H1 (cell line): ENCODE measurements around the gene ACAP1. TPM values are rescaled to one million over a fixed set of nuclear protein-coding genes. Genes with fewer than 3 reads are reported as not detected.

Experiments
- ATF3 ChIP-seq: IDR thresholded peaks from 2 replicates; pipeline ENCODE4 v1.6.1; 2011; ENCODE audit warnings: low read depth, mild to moderate bottlenecking, low read length; ENCODE audit not compliant: insufficient read depth
- BRCA1 ChIP-seq: IDR thresholded peaks from 2 replicates; pipeline ENCODE4 v1.6.1; 2012; ENCODE audit warnings: low read depth, low read length, improper control_type of control experiment
- CREB1 ChIP-seq: IDR thresholded peaks from 2 replicates; pipeline ENCODE4 v1.6.1; 2012; ENCODE audit warnings: inconsistent platforms
- CTBP2 ChIP-seq: IDR thresholded peaks from 2 replicates; pipeline ENCODE4 v1.7.0; 2011; ENCODE audit warnings: borderline replicate concordance, mild to moderate bottlenecking, moderate library complexity, mixed read lengths, low read length; ENCODE audit not compliant: insufficient read depth, insufficient read length
- E2F6 ChIP-seq: IDR thresholded peaks from 2 replicates; pipeline ENCODE4 v1.6.1; 2012; ENCODE audit warnings: inconsistent platforms
- EGR1 ChIP-seq: IDR thresholded peaks from 2 replicates; pipeline ENCODE4 v1.6.1; 2011; ENCODE audit warnings: low read depth, low read length, borderline replicate concordance
- FOSL1 ChIP-seq: IDR thresholded peaks from 2 replicates; pipeline ENCODE4 v1.6.1; 2011; ENCODE audit warnings: mild to moderate bottlenecking, low read depth, low read length, moderate library complexity; ENCODE audit not compliant: insufficient read depth
- KDM4A ChIP-seq: IDR thresholded peaks from one replicate; pipeline ENCODE4 v1.7.1; 2012; ENCODE audit warnings: low read depth, mild to moderate bottlenecking, moderate library complexity, low read length, inconsistent platforms; ENCODE audit not compliant: severe bottlenecking
- KDM5A ChIP-seq: fragments of 200-600 bp; IDR thresholded peaks from 2 replicates; pipeline ENCODE4 v1.7.1; 2012; ENCODE audit warnings: mild to moderate bottlenecking, low read length, inconsistent platforms, mixed read lengths
- NANOG ChIP-seq: IDR thresholded peaks from 2 replicates; pipeline ENCODE4 v1.6.1; 2011; ENCODE audit warnings: low read length, low read depth, mild to moderate bottlenecking, inconsistent platforms; ENCODE audit not compliant: insufficient read depth, poor library complexity, severe bottlenecking
- PHF8 ChIP-seq: fragments of 200-600 bp; sonication (generic); conservative IDR thresholded peaks from 2 replicates; pipeline ENCODE4 v1.7.1; 2012; ENCODE audit warnings: low read depth, mild to moderate bottlenecking, inconsistent platforms, low read length, moderate library complexity
- POLR2A ChIP-seq, 2 experiments: IDR thresholded peaks; 1 replicate in 1 of 2; 2 replicates in 1 of 2; pipeline ENCODE4 v1.6.1; 2011; ENCODE audit warnings: low read depth in 2 of 2, low read length in 2 of 2, mild to moderate bottlenecking in 2 of 2; ENCODE audit errors: control extremely low read depth in 1 of 2
- POU5F1 ChIP-seq: IDR thresholded peaks from 2 replicates; pipeline ENCODE4 v1.6.1; 2011; ENCODE audit warnings: low read depth, mild to moderate bottlenecking, low read length, moderate library complexity
- RAD21 ChIP-seq, 2 experiments: IDR thresholded peaks in 1 of 2; conservative IDR thresholded peaks in 1 of 2; 2 replicates each; pipeline ENCODE4 v1.6.1; 2011; ENCODE audit warnings: low read depth in 2 of 2, low read length in 2 of 2, improper control_type of control experiment in 1 of 2, inconsistent platforms in 1 of 2, mild to moderate bottlenecking in 1 of 2, moderate library complexity in 1 of 2
- SIN3A ChIP-seq, 2 experiments: IDR thresholded peaks in 1 of 2; conservative IDR thresholded peaks in 1 of 2; 2 replicates each; pipeline ENCODE4 v1.6.1; 2011 to 2012; ENCODE audit warnings: low read length in 2 of 2, improper control_type of control experiment in 1 of 2, low read depth in 1 of 2, mild to moderate bottlenecking in 1 of 2
- SIRT6 ChIP-seq: IDR thresholded peaks from one replicate; pipeline ENCODE4 v1.7.1; 2012; ENCODE audit warnings: low read length, inconsistent platforms
- SP1 ChIP-seq: IDR thresholded peaks from 2 replicates; pipeline ENCODE4 v1.6.1; 2011; ENCODE audit warnings: low read depth, low read length
- SUZ12 ChIP-seq: fragments of 200-600 bp; sonication (generic); IDR thresholded peaks from 2 replicates; pipeline ENCODE4 v1.6.1; 2012; ENCODE audit warnings: mild to moderate bottlenecking, inconsistent platforms, low read length, moderate library complexity, mixed read lengths
- TEAD4 ChIP-seq: IDR thresholded peaks from 2 replicates; pipeline ENCODE4 v1.6.1; 2012; ENCODE audit warnings: low read depth, low read length, inconsistent platforms, mixed read lengths
- USF2 ChIP-seq: IDR thresholded peaks from 2 replicates; pipeline ENCODE4 v1.6.1; 2011; ENCODE audit warnings: low read length, improper control_type of control experiment
- ZNF274 ChIP-seq: IDR thresholded peaks from 2 replicates; pipeline ENCODE4 v1.7.0; 2012; ENCODE audit warnings: low read length, borderline replicate concordance; ENCODE audit errors: extremely low read depth
- polyA plus RNA-seq, 7 experiments: library from polyadenylated mRNA; depleted of rRNA in 3 of 7; stranded (reverse) in 5 of 7; unstranded in 2 of 7; fragments of >200 nt in 5 of 7; fragments of 200-250 nt in 2 of 7; gene quantifications; 1 replicate in 5 of 7; 2 replicates in 1 of 7; 4 replicates in 1 of 7; pipeline versions ENCODE4 v1.2.1 to v1.2.3, GENCODE V29; 2011 to 2013; ENCODE audit warnings: missing spikeins in 2 of 7, mixed read lengths in 2 of 7
- total RNA-seq: library from RNA; stranded (reverse); fragmentation: NEBNext Ultra II Directional; extraction: Animal tissue kit (Norgen Biotek cat#: 25700); gene quantifications from 2 replicates; pipeline ENCODE4 v1.2.1, GENCODE V29; 2021

Gene ACAP1
- total and polyA plus RNA-seq, 2 of the 8 experiments (the other 6 are each of a cell fraction or from before 2014, with no cell fraction given): 11.9 to 45.1 TPM

- no peak for TF ChIP-seq RAD21 (IDR thresholded peaks at IDR 0.05 in 1 of 2, conservative IDR thresholded peaks at IDR 0.05 in 1 of 2; ENCODE audit: low read depth in 2 of 2, low read length in 2 of 2)
- TF ChIP-seq CTBP2: no peak
- 0 out of 4 replicates have a peak, but pooled peaks have one; percentile 4 to 15 for TF ChIP-seq SIN3A (conservative IDR thresholded peaks at IDR 0.05 in 1 of 2, IDR thresholded peaks at IDR 0.05 in 1 of 2; ENCODE audit: low read depth in 1 of 2, low read length in 2 of 2)
- no peak for TF ChIP-seq ZNF274
- no peak for TF ChIP-seq TEAD4
- no peak for TF ChIP-seq EGR1
- peak; percentile 10 to 82 for TF ChIP-seq POLR2A (IDR thresholded peaks at IDR 0.05; ENCODE audit: control extremely low read depth in 1 of 2, low read depth in 2 of 2, low read length in 2 of 2)
- no peak for TF ChIP-seq NANOG
- no peak for TF ChIP-seq KDM5A
- no peak for TF ChIP-seq SIRT6
- TF ChIP-seq POU5F1: no peak
- no peak for TF ChIP-seq SUZ12
- TF ChIP-seq FOSL1: no peak
- peak; percentile 25 for TF ChIP-seq KDM4A
- peak; percentile 49 for TF ChIP-seq PHF8
- no peak for TF ChIP-seq BRCA1
- TF ChIP-seq USF2: no peak
- TF ChIP-seq ATF3: no peak
- TF ChIP-seq E2F6: no peak
- TF ChIP-seq CREB1: peak; percentile 76
- TF ChIP-seq SP1: no peak
These were observed 28.4 kb upstream of the ACAP1 start (continued) for GRCh38 chr17:7307686-7308624.
